RWPE1 (cell line): ENCODE measurements around the gene KRT26.
A peak's percentile ranks its signal among the peaks of the same experiment; 100 is the strongest.

ENCODE experiments used
- CTCF ChIA-PET: fragments of 350-600 bp; sonication (Branson Sonifier 250); formaldehyde crosslinking; extraction: SDS; loops from one replicate; lab custom pipeline; 2021; lab: Yijun Ruan, JAX
- POLR2A ChIA-PET: fragments of 400-600 bp; formaldehyde crosslinking; extraction: SDS; loops from one replicate; lab custom pipeline; 2020; ENCODE audit warnings: antibody characterized with exemption; ENCODE audit not compliant: low non-redundant PET; lab: Yijun Ruan, JAX
- DNase-seq: peaks from one replicate; pipeline ENCODE4 v3.0.0; 2012; ENCODE audit warnings: low spot score
- H3K27ac ChIP-seq: fragments of 450-650 bp; 2 replicates; pipeline ENCODE4 v1.5.1; 2017
- CTCF ChIP-seq: fragments of 450-650 bp; conservative IDR thresholded peaks from 2 replicates; pipeline ENCODE4 v1.5.1; 2017; ENCODE audit warnings: low read depth, mild to moderate bottlenecking

Gene KRT26

GRCh38 chr17:40810494-40810893, 38.5 kb upstream of the KRT26 start:
- H3K27ac ChIP-seq = no peak overlapping the region
- TF ChIP-seq CTCF = no peak
- ChIA-PET POLR2A (no interaction called here), CTCF (interaction anchor here (0.7 kb wide), 1 partner anchor 63 kb away, joined by 8 read pairs; no protein-coding TSS in a partner anchor)
- peak; percentile 79 for DNase-seq

- no peak overlapping the region for H3K27ac ChIP-seq
- no peak for DNase-seq
- CTCF ChIA-PET = interaction anchor here (0.9 kb wide), 1 partner anchor 853 kb away, joined by 3 read pairs; no protein-coding TSS in a partner anchor
- TF ChIP-seq CTCF = no peak
- POLR2A ChIA-PET = no interaction called here
These were observed 37.9 kb upstream of the KRT26 start for GRCh38 chr17:40809721-40810421.

GRCh38 chr17:40806131-40806530, 34.1 kb upstream of the KRT26 start:
- no peak overlapping the region for H3K27ac ChIP-seq
- no peak for DNase-seq
- TF ChIP-seq CTCF = no peak
- ChIA-PET CTCF (interaction anchor here (0.5 to 0.9 kb wide), 2 partner anchors 516 to 748 kb away, joined by 3 to 10 read pairs; no protein-coding TSS in a partner anchor), POLR2A (no interaction called here)

GRCh38 chr17:40803617-40804082, 31.6 kb upstream of the KRT26 start:
- POLR2A ChIA-PET = no interaction called here
- TF ChIP-seq CTCF = peak; percentile 86
- peak; percentile 88 for DNase-seq
- CTCF ChIA-PET = interaction anchor here (0.6 to 2.3 kb wide), 13 partner anchors 8 to 859 kb away, joined by 3 to 8 read pairs (median 3); no protein-coding TSS in a partner anchor
- no peak overlapping the region for H3K27ac ChIP-seq

GRCh38 chr17:40801157-40801556, 29.2 kb upstream of the KRT26 start:
- no peak for TF ChIP-seq CTCF
- H3K27ac ChIP-seq = no peak overlapping the region
- CTCF ChIA-PET = no interaction called here
- DNase-seq = no peak
- POLR2A ChIA-PET = no interaction called here

- no peak for DNase-seq
- no peak for TF ChIP-seq CTCF
- POLR2A ChIA-PET = no interaction called here
- CTCF ChIA-PET = no interaction called here
- H3K27ac ChIP-seq = no peak overlapping the region
These were observed 28.4 kb upstream of the KRT26 start for GRCh38 chr17:40800381-40800780.
